Head of caudate nucleus (tissue), 42 donors: ENCODE results near the gene SHC4.
"Not testable (repeated sequence)": the region's sequence is repeated elsewhere in the genome, so short reads cannot be mapped to it uniquely, and the experiment has no call there.

Experiments used
- DNase-seq, 42 donors: peaks; one replicate each; pipeline versions ENCODE4 v3.0.0 to v3.0.0-alpha.2; 2020 to 2021; ENCODE audit warnings: mixed read lengths in 7 of 42
- intact Hi-C: fragments of 100-400 bp; cut with DNase I; formaldehyde crosslinking; loops from one replicate; pipeline ENCODE4 v1.15.0; 2022

SHC4 gene

GRCh38 chr15:48790466-48791115 is 173.1 kb downstream of the SHC4 start:
- DNase-seq, intact Hi-C loops: not testable (repeated sequence)

- no peak for DNase-seq
- intact Hi-C loops = no loop called here
Observed at GRCh38 chr15:48785712-48786111, 178.0 kb downstream of the SHC4 start.

DNA sequence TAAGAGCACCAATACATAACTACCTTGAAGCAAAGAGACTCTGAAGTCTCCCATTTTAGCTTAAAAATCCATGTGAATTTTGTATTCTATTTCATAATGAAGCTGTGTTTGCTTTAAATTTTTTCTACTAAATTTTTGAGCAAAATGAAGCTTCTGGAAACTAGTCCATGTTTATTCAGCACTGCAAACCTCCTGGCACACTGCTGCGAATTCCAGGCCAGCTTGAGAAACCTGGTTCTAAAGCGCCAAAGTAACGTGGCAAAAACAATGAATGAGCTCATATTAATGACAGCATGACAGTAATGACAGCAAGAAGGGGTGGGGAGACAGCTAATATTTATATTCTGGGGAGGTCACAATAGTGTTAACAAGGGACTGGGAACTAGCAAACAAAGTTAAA is 178.5 kb downstream of the SHC4 start:
- intact Hi-C loops = no loop called here
- DNase-seq = no peak

DNA sequence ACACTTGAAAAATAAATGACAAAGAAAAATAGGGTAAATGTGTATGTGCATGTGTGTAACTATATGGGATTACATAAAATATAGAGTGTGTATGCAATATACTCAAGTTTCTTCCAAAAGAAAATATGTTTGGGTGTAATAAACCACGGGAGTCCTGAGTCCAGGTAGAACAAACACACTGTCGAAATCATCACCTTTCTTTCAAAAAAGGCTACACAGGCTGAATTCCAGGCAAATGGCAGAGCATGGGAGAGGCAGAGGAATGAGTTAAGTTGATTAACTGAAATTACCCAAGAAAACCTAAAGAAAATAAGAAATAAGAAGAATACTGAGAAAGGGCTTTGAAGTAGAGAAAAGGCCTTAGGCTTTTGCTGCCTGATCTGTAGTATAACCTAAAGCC is 179.0 kb downstream of the SHC4 start:
- DNase-seq = no peak
- intact Hi-C loops = no loop called here

DNA sequence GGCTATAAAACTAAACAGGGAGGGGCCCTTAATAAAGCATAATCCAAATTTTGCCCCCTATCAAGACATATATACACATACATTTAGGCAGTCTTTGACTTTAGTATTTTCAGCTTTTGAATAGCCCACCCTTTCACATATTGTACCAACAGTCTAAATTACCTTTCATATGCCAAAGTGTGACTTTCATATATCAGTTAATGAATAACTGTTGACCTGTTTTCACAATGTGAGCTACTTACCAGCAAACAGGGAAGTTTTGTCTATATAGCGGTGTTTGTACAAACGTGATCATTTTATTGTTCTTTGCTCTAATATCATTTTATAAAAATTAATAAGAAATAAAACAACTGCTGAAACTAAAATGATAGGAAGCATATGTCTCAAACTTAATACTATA is 180.8 kb downstream of the SHC4 start:
- intact Hi-C loops = no loop called here
- DNase-seq = no peak

- intact Hi-C loops = no loop called here
- no peak for DNase-seq
Observed at GRCh38 chr15:48781481-48782081, 182.1 kb downstream of the SHC4 start.

DNA sequence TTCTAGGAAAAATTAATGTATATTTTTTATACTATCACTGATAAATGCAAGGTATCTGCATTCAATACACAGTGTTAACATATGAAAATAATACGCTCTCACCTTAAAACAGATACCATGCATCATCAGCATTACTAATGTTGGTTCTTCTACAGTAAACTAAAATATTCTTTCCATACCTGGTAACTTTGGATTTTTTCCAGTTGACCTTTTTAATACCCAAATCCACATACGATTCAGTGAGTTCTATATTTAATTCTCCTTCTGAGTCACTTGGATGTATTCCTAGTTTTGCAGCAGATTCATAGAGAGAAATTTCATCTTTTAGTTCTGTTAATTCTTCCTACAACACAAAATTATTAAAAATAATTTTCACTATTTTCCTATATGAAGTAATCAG is 182.7 kb downstream of the SHC4 start:
- DNase-seq = no peak
- intact Hi-C loops = no loop called here

DNA sequence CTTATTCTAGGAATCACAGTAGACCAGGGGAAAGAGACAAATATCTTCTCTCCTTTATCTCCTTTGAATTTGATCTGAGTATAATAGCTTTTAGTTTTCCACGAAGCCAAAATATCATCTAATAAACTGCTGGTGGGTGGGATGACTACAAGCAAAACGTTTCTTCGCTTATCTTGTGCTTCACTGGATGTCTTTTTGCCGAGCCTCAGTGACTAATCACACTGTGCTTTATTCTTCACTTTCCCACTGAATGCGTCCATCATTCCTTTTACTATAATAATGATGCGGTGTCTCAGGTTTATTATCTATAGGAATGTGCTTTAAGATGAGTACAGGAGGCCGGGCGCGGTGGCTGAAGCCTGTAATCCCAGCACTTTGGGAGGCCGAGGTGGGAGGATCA is 185.4 kb downstream of the SHC4 start:
- DNase-seq = no peak
- intact Hi-C loops = no loop called here

DNA sequence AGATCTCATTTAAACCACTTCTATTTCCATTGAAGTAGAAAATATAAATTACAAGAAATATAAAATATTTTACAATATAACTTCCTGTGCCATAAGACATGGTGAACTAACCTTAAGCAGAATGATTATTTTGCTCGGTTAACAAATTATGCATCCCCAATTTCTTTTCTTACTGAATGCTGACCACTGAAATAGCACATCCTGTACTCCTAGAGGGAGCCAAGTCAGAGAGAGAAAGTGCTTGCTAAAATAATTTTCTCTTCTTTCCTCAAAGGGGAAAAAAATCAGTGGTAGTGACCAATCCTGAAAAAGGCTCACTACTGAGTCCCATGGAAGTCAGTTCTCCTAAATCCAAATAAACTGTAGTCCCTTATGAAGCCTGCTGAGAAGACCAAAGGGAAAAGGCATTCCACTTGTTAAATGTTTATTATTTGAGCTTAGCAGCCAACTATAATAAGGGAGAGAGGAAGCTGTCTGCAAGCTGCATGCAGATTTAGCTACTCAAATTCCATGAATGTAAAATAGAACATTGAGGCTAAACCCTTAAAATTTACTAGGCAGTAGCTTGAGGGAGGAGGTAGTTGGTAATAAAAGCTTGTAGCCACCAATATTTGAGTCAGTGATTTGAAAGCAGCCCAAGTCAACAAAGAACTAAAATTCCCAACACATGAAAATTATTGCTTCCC is 185.9 kb downstream of the SHC4 start:
- intact Hi-C loops = no loop called here
- DNase-seq = no peak

GRCh38 chr15:48775546-48775945 is 188.2 kb downstream of the SHC4 start:
- no peak for DNase-seq
- intact Hi-C loops = no loop called here

- intact Hi-C loops = no loop called here
- DNase-seq = no peak
Observed at GRCh38 chr15:48774484-48774883, 189.2 kb downstream of the SHC4 start.
